Retinal pigment epithelial cell (primary cell): ENCODE data around the gene KLF6.

Experiments
- DNase-seq: peaks from one replicate; pipeline ENCODE4 v3.0.0-alpha.2; 2010; ENCODE audit warnings: low read depth
- H3K4me3 ChIP-seq: 2 replicates; pipeline ENCODE4 v1.5.1; 2011; ENCODE audit warnings: mild to moderate bottlenecking, low read length, control low read depth, moderate library complexity
- CTCF ChIP-seq: conservative IDR thresholded peaks from 2 replicates; pipeline ENCODE4 v1.5.1; 2011; ENCODE audit warnings: low read depth, low read length, control low read depth, inconsistent platforms

The KLF6 gene

GRCh38 chr10:3783682-3784432, 1.2 kb downstream of the KLF6 start:
- peak overlapping the region; percentile 90 for H3K4me3 ChIP-seq
- TF ChIP-seq CTCF = no peak
- DNase-seq = no peak

- H3K4me3 ChIP-seq = peak overlapping the region; percentile 90
- DNase-seq = no peak
- no peak for TF ChIP-seq CTCF
Measured at GRCh38 chr10:3783316-3783681, 1.7 kb downstream of the KLF6 start.

GRCh38 chr10:3782451-3783315, 2.3 kb downstream of the KLF6 start:
- no peak for TF ChIP-seq CTCF
- peak; percentile 76 for DNase-seq
- H3K4me3 ChIP-seq = peak overlapping the region; percentile 90

- no peak for TF ChIP-seq CTCF
- no peak for DNase-seq
Measured at GRCh38 chr10:3782146-3782450, 2.9 kb downstream of the KLF6 start.

GRCh38 chr10:3781468-3782145, 3.4 kb downstream of the KLF6 start:
- peak overlapping the region; percentile 90 for H3K4me3 ChIP-seq
- DNase-seq = no peak
- peak; percentile 29 for TF ChIP-seq CTCF

More at GRCh38 chr10:3782146-3782450, 2.9 kb downstream of the KLF6 start:
- H3K4me3 ChIP-seq = peak overlapping the region; percentile 90

- no peak for TF ChIP-seq CTCF
- DNase-seq = no peak
- H3K4me3 ChIP-seq = peak overlapping the region; percentile 90
Measured at GRCh38 chr10:3780771-3781467, 4.1 kb downstream of the KLF6 start.
